Smooth muscle cell (in vitro differentiated cells): ENCODE data around the gene RNF144A. TPM values are rescaled to one million over a fixed set of nuclear protein-coding genes. Genes with fewer than 3 reads are reported as not detected.

ENCODE experiments used
- DNase-seq: peaks from one replicate; lab custom pipeline; 2025; ENCODE audit not compliant: unreplicated experiment; lab: John Stamatoyannopoulos, UW
- H2AFZ ChIP-seq: fragments of 200-600 bp; sonication (generic); 2 replicates; pipeline ENCODE4 v1.6.0; 2016; ENCODE audit warnings: antibody characterized with exemption, low read depth, mild to moderate bottlenecking
- H3F3A ChIP-seq: fragments of 200-600 bp; sonication (generic); 2 replicates; pipeline ENCODE4 v1.6.0; 2017; ENCODE audit warnings: antibody characterized with exemption, low read depth
- H3K27ac ChIP-seq: fragments of 200-600 bp; sonication (generic); 2 replicates; pipeline ENCODE4 v1.5.1; 2016; ENCODE audit warnings: low read depth, mild to moderate bottlenecking
- H3K27me3 ChIP-seq: fragments of 200-600 bp; sonication (generic); 2 replicates; pipeline ENCODE4 v1.6.1; 2016; ENCODE audit warnings: low read depth, mild to moderate bottlenecking
- H3K36me3 ChIP-seq: fragments of 200-600 bp; sonication (generic); 2 replicates; pipeline ENCODE4 v1.5.1; 2016; ENCODE audit warnings: low read depth
- H3K4me1 ChIP-seq: fragments of 200-600 bp; sonication (generic); 2 replicates; pipeline ENCODE4 v1.5.1; 2016; ENCODE audit warnings: low read depth
- H3K4me2 ChIP-seq: fragments of 200-600 bp; sonication (generic); 2 replicates; pipeline ENCODE4 v1.6.0; 2016; ENCODE audit warnings: mild to moderate bottlenecking
- H3K4me3 ChIP-seq: fragments of 200-600 bp; sonication (generic); 2 replicates; pipeline ENCODE4 v1.5.1; 2016; ENCODE audit warnings: mild to moderate bottlenecking
- H3K79me2 ChIP-seq: fragments of 200-600 bp; sonication (generic); 2 replicates; pipeline ENCODE4 v1.6.0; 2016; ENCODE audit warnings: low read depth, mild to moderate bottlenecking
- H3K9ac ChIP-seq: fragments of 200-600 bp; sonication (generic); 2 replicates; pipeline ENCODE4 v1.6.0; 2016; ENCODE audit warnings: low read depth
- H3K9me3 ChIP-seq: fragments of 200-600 bp; sonication (generic); replicated peaks from 2 replicates; pipeline ENCODE4 v1.5.1; 2016; ENCODE audit warnings: low read depth
- H4K20me1 ChIP-seq: fragments of 200-600 bp; sonication (generic); 2 replicates; pipeline ENCODE4 v1.6.0; 2016; ENCODE audit warnings: low read depth
- CTCF ChIP-seq: fragments of 200-600 bp; sonication (generic); IDR thresholded peaks from 2 replicates; pipeline ENCODE4 v1.5.1; 2017; ENCODE audit warnings: borderline replicate concordance, mild to moderate bottlenecking, antibody characterized with exemption; ENCODE audit not compliant: insufficient read depth, poor library complexity, severe bottlenecking
- WGBS: methylation state at CpG from one replicate; pipeline ENCODE4 v1.1.7; 2016; ENCODE audit warnings: low lambda C conversion rate; 5-methylcytosine and 5-hydroxymethylcytosine counted together
- polyA plus RNA-seq: library from polyadenylated mRNA; unstranded; fragments of >200 nt; fragmentation: Nextera tagmentation; extraction: Ambion mirVana; gene quantifications from 2 replicates; pipeline ENCODE4 v1.2.1, GENCODE V29; 2016
- total RNA-seq: library from RNA; depleted of rRNA; stranded (reverse); fragments of >200 nt; gene quantifications from 2 replicates; pipeline ENCODE4 v1.2.3, GENCODE V29; 2014

RNF144A gene
- total and polyA plus RNA-seq, 2 experiments from 2014 or later: 10.0 to 23.3 TPM

- no peaks in the 10 kb centered on the region for H3K9me3 ChIP-seq
- no peak overlapping the region for H3K27ac ChIP-seq
- no peaks in the 10 kb centered on the region for H3K4me1 ChIP-seq
- no peak overlapping the region for H3K4me3 ChIP-seq
- no peak for DNase-seq
- no peaks in the 10 kb centered on the region for H3K27me3 ChIP-seq
- TF ChIP-seq CTCF: no peak
- 98% methylated on average over 7 of the region's 7 CpGs for WGBS
- no peak overlapping the region for H3K9ac ChIP-seq
- H2AFZ ChIP-seq: no peak overlapping the region
- H3K79me2 ChIP-seq: no peaks in the 10 kb centered on the region
- no peaks in the 10 kb centered on the region for H3K36me3 ChIP-seq
- H3F3A ChIP-seq: no peaks in the 10 kb centered on the region
- no peak overlapping the region for H3K4me2 ChIP-seq
- H4K20me1 ChIP-seq: no peaks in the 10 kb centered on the region
Measured at GRCh38 chr2:6993229-6993640, 76.0 kb downstream of the RNF144A start.

GRCh38 chr2:6993936-6994335, 76.7 kb downstream of the RNF144A start:
- H3K27ac ChIP-seq: no peak overlapping the region
- H3K4me2 ChIP-seq: no peak overlapping the region
- no peaks in the 10 kb centered on the region for H3K79me2 ChIP-seq
- no peak overlapping the region for H3K4me3 ChIP-seq
- no peaks in the 10 kb centered on the region for H3K27me3 ChIP-seq
- H4K20me1 ChIP-seq: no peaks in the 10 kb centered on the region
- H3K9me3 ChIP-seq: no peaks in the 10 kb centered on the region
- no peaks in the 10 kb centered on the region for H3K4me1 ChIP-seq
- H3K36me3 ChIP-seq: no peaks in the 10 kb centered on the region
- WGBS: 87% methylated on average over 2 of the region's 2 CpGs
- TF ChIP-seq CTCF: no peak
- no peaks in the 10 kb centered on the region for H3F3A ChIP-seq
- H2AFZ ChIP-seq: no peak overlapping the region
- DNase-seq: no peak
- no peak overlapping the region for H3K9ac ChIP-seq

GRCh38 chr2:6994536-6995128, 77.4 kb downstream of the RNF144A start:
- no peak for TF ChIP-seq CTCF
- H3K36me3 ChIP-seq: no peaks in the 10 kb centered on the region
- no peak overlapping the region for H2AFZ ChIP-seq
- WGBS: 95% methylated on average over 12 of the region's 12 CpGs
- no peaks in the 10 kb centered on the region for H3F3A ChIP-seq
- no peak overlapping the region for H3K27ac ChIP-seq
- no peaks in the 10 kb centered on the region for H3K4me1 ChIP-seq
- H4K20me1 ChIP-seq: no peaks in the 10 kb centered on the region
- H3K79me2 ChIP-seq: no peaks in the 10 kb centered on the region
- H3K9ac ChIP-seq: no peak overlapping the region
- no peaks in the 10 kb centered on the region for H3K27me3 ChIP-seq
- H3K4me3 ChIP-seq: no peak overlapping the region
- H3K9me3 ChIP-seq: no peaks in the 10 kb centered on the region
- no peak for DNase-seq
- no peak overlapping the region for H3K4me2 ChIP-seq

- 97% methylated on average over 11 of the region's 11 CpGs for WGBS
- H3K4me1 ChIP-seq: no peaks in the 10 kb centered on the region
- H3K36me3 ChIP-seq: no peaks in the 10 kb centered on the region
- H3K9ac ChIP-seq: no peak overlapping the region
- no peak overlapping the region for H2AFZ ChIP-seq
- H3K27ac ChIP-seq: no peak overlapping the region
- no peak overlapping the region for H3K4me2 ChIP-seq
- no peaks in the 10 kb centered on the region for H3K9me3 ChIP-seq
- no peaks in the 10 kb centered on the region for H4K20me1 ChIP-seq
- H3K4me3 ChIP-seq: no peak overlapping the region
- H3F3A ChIP-seq: no peaks in the 10 kb centered on the region
- H3K27me3 ChIP-seq: no peaks in the 10 kb centered on the region
- DNase-seq: no peak
- TF ChIP-seq CTCF: no peak
- H3K79me2 ChIP-seq: no peaks in the 10 kb centered on the region
Measured at GRCh38 chr2:6995391-6996097, 78.3 kb downstream of the RNF144A start.
